Stimulated activated CD4-positive, alpha-beta T cell treated with anti-CD3 and anti-CD28 coated beads, TNF-alpha, amount 100 ng/mL, for 1 hour (primary cell): ENCODE measurements around the gene DPYSL3.

Experiments
- DNase-seq, 3 donors: peaks; one replicate each; pipeline ENCODE4 v3.0.0-alpha.2; 2020; ENCODE audit warnings: low read depth in 3 of 3, low spot score in 1 of 3

DPYSL3 gene

GRCh38 chr5:147406636-147407035 lies 103.2 kb downstream of the DPYSL3 start:
- DNase-seq = no peak

- DNase-seq = no peak
Measured at GRCh38 chr5:147404706-147405105, 105.2 kb downstream of the DPYSL3 start.

- no peak for DNase-seq
Measured at GRCh38 chr5:147403651-147404640, 105.9 kb downstream of the DPYSL3 start.

GRCh38 chr5:147400881-147401280 lies 109.0 kb downstream of the DPYSL3 start:
- no peak for DNase-seq

- no peak for DNase-seq
Measured at GRCh38 chr5:147400126-147400809, 109.6 kb downstream of the DPYSL3 start.

GRCh38 chr5:147398860-147399259 lies 111.0 kb downstream of the DPYSL3 start:
- no peak for DNase-seq

GRCh38 chr5:147397616-147398015 lies 112.3 kb downstream of the DPYSL3 start:
- no peak for DNase-seq

GRCh38 chr5:147396070-147396823 lies 113.6 kb downstream of the DPYSL3 start:
- DNase-seq = no peak

GRCh38 chr5:147393874-147394672 lies 115.8 kb downstream of the DPYSL3 start:
- no peak for DNase-seq

GRCh38 chr5:147391781-147392180 lies 118.1 kb downstream of the DPYSL3 start:
- DNase-seq = no peak

- no peak for DNase-seq
Measured at GRCh38 chr5:147390654-147391225, 119.1 kb downstream of the DPYSL3 start.

GRCh38 chr5:147388184-147389108 lies 121.4 kb downstream of the DPYSL3 start:
- DNase-seq = no peak

GRCh38 chr5:147387109-147387508 lies 122.8 kb downstream of the DPYSL3 start:
- no peak for DNase-seq

- no peak for DNase-seq
Measured at GRCh38 chr5:147384346-147385193, 125.3 kb downstream of the DPYSL3 start.

- DNase-seq = no peak
Measured at GRCh38 chr5:147382776-147383175, 127.1 kb downstream of the DPYSL3 start.

GRCh38 chr5:147381555-147381954 lies 128.3 kb downstream of the DPYSL3 start:
- DNase-seq = no peak

- DNase-seq = no peak
Measured at GRCh38 chr5:147377682-147378081, 132.2 kb downstream of the DPYSL3 start.

GRCh38 chr5:147375151-147375550 lies 134.7 kb downstream of the DPYSL3 start:
- DNase-seq = no peak
